SK-N-MC (cell line): ENCODE measurements around the gene COL11A1.

Experiments used
- EZH2 ChIP-seq: fragments of 200-600 bp; sonication (generic); IDR thresholded peaks from one replicate; pipeline ENCODE4 v1.6.1; 2017; ENCODE audit warnings: antibody characterized with exemption
- FOXP2 ChIP-seq: optimal IDR thresholded peaks from 2 replicates; pipeline ENCODE3; 2011; ENCODE audit warnings: mild to moderate bottlenecking, moderate library complexity; ENCODE audit not compliant: insufficient read depth; ENCODE audit errors: extremely low read length, control extremely low read depth
- POLR2AphosphoS5 ChIP-seq: IDR thresholded peaks from 2 replicates; pipeline ENCODE4 v1.6.1; 2012; ENCODE audit warnings: mild to moderate bottlenecking, low read depth, low read length, borderline replicate concordance

DNA sequence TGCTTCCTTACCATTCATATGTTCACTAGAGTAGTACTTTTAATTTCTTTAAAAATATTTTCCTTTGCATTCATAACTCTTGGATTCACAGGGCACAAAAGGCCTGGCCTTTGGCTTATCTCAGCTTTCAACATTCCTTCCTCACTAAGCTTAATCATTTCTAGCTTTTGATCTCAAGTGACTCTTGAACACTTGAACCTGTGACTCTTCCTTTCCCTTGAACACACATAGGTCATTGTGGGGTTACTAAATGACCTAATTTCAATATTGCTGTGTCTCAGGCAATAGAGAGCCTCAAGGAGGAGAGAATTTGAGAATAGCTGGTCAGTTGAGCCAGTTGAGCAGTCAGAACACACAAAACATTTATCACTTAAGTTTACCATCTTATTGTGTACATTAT, 49.9 kb downstream of the COL11A1 start:
- no peak for TF ChIP-seq POLR2AphosphoS5
- TF ChIP-seq EZH2 = no peak
- TF ChIP-seq FOXP2 = no peak
